Activated gamma-delta T cell treated with anti-CD3 and anti-CD28 coated beads, Interleukin-2, amount 50 U/mL, for 16 hours (primary cell): Measurements from ENCODE around the gene GM2A.
"Not testable (repeated sequence)": the region's sequence is repeated elsewhere in the genome, so short reads cannot be mapped to it uniquely, and the experiment has no call there.

Experiments
- DNase-seq: peaks from one replicate; pipeline ENCODE4 v3.0.0-alpha.2; 2020; ENCODE audit warnings: low read depth

Gene GM2A

DNA sequence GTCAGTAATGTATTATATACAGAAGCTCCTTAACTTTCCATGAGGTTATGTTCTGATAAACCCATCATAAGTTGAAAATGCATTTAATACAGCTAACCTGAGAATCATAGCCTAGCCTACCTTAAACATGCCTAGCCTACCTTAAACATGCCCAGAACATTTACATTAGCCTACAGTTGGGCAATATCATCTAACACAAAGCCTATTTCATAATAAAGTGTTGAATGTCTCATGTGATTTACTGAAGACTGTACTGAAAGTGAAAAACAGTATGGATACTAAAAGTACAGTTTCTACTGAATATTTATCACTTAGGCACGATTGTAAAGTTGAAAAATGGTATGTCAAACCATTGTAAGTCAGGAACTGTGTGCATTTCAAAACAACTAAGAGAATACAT is 1.6 kb downstream of the GM2A start:
- DNase-seq: no peak

DNA sequence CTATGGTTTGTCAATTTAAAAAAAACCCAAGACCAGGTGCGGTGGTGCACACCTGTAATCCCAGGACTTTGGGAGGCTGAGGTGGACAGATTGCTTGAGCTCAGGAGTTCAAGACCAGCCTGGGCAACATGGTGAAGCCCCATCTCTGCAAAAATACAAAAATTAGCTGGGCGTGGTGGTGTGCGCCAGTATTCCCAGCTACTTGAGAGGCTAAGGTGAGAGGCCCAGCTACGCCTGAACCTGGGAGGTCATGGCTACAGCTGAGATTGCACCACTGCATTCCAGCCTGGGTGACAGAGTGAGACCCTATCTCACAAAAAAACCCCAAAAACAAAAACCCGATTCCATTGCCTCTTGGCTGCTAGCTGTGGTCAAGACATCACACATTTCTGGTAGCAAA is 2.0 kb downstream of the GM2A start:
- not testable (repeated sequence) for DNase-seq

DNA sequence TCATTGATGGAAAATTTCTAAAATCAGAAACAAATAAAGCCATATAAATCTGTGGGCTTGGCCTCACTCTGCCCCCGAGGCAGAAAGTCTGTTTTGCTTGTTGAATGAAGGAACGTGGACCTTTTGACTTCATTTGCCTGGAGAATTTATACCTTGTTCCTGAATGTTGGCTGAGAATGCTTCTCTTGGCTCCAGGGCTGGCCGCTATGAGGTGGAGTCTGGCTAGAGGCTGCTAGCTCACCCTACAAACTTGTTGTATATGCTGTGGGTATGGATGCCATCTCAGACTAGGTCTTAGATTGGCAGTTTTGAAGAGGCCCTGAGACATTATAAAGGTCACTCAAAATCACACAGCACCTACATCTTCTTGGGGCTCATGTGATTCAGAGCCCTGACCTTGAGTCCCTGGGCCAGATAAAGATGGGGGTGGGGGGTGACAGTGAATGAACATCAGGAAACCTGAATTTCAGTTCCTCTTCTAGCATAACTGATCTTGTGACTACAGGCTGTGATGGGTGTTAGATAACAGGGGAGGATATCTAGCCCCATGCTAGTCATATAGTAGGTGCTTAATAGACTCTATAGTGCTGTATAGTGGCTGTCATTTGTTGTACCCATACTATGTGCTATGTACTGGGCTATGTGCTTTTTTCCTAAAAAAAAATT is 2.8 kb downstream of the GM2A start:
- DNase-seq: no peak

DNA sequence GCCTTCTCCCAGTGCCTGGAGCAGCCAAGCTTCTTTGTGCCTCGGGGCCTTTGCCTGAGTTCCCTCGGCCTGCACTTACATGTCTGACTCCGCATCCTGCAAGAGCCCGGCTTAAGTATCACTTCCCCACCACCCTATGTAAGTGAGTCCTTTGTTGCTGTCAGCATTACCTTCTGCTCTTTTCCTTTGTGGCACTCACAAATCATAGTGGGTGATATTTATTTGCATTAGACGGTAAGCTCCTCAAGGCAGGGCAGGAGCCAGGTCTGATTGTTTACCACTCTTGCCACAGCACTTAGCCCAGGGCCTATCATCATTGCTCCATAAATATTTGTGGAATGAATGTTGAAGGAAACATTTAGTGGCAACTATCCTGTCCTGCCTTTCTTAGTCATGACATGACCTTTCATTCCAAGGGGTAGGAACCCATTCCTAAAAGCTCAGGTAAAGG is 4.8 kb downstream of the GM2A start:
- DNase-seq: no peak

DNA sequence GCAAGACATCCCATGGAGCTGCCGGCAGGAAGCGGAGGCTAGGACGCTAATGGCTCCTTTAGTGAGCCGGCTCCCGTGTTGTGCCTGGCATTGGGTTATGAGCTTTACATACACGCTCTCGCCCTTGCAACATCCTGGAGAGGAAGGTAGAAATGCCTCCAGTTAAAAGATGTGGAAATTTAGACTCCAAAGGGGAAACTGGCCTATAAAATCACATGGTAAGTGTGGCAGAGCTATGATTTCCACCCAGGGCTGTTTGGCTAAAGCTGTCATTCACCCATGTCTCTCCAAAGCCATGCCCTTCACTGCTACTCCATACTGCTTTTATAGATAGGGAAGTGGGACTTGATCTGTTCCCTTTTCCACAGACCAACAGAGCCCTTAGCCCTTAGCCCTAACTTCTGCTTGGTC is 5.2 kb downstream of the GM2A start:
- no peak for DNase-seq

DNA sequence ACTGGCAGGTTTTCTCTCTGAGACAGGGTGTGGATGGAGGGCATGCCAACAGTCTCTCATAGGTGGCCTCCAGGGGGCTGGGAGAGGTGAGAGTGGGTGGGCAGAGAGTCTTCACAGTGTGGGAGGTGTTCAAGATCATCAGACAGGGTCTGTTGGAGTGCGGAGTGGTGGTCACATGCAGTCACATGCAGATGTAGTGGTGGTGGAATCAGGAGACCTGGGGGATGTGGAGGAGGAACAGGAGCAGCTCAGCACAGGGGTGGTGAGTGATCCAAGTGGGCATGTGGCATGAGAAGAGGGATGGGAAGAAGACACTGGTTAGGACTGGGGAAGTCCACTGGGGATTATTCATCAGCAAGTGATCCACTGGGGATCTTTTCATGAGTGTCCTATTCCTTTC is 5.8 kb downstream of the GM2A start:
- no peak for DNase-seq

DNA sequence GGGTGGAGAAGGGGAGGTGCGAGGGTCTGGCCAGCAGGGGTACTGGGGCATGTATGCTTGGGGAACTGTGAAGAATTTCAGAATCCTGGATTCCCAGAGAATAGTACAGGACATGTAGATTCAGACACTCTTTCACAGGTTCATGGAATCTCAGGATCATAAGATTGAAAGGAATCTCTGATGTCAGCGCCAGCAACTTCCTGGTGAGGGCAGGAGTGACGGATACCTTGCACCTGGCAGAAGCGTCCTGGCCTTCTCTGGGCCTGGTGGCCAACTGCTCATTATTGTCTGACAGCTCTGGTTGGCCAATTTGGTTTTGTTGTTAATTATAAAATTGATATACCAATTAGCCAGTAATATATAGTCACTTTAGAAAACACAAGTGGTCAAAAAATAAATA is 6.9 kb downstream of the GM2A start:
- no peak for DNase-seq

DNA sequence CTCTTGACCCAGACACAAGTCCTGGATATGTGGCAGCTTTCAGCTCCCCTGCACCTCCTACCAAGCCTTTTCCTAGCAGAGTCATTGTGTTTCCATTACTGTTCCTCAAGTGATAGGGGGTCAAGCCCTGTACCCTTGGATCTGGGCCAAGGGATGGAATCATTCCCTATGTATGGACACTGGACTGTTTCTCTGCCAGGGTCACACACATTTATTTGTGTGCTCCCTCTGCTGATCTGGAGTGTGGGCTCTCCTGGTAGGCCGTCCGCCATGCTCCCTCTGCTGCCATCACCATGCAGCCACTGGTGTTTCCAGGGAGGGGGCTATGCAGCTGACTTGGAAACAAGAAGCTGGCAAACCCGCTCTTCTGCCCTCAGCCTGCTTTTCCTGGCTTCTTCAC is 9.5 kb downstream of the GM2A start:
- DNase-seq: no peak

DNA sequence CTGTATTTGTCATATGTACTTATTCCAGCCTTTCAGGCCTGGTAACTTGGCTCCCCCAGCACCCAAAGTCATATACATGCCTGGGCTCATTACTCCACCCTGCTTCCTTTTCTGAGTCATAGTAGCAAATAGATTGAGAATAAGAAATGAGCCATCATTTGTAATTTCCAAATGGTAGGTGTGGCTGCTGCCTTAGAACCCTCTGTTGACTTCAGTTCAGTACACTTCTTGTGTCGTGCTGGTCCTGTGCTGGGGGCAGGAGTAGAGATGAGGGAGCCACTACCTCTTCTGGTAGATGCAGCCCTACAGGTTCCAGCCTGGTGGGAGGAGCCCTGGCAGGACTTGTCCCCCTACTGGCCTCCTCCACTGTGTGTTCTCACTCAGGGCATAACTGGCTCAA is 11.1 kb downstream of the GM2A start:
- DNase-seq: no peak

DNA sequence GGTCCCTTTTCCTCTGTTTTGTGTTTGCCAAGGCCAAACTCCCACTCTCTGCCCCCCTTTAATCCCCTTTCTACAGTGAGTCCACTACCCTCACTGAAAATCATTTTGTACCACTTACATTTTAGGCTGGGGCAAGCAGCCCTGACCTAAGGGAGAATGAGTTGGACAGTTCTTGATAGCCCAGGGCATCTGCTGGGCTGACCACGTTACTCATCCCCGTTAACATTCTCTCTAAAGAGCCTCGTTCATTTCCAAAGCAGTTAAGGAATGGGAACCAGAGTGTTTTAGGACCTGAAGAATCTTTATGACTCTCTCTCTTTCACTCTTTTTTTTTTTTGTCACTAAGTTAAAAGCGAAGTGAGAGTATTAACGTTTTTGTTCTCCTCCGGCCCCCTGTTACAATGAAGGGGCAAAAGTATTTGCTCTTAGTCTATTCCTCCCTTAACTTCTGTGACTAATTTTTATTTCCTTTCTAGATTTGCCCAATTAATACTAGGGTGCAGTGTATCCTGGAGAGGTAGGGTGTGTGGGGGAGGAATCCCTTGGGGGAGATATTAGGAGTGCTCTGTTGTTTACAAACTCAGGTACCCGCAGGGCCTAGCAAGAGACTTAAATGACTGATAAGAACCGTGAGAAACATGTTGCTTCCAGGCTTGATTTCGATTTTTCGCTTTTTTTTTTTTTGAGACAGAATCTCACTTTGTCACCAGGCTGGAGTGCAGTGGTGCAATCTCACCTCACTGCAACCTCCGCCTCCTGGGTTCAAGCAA is 14.7 kb downstream of the GM2A start:
- DNase-seq: no peak

DNA sequence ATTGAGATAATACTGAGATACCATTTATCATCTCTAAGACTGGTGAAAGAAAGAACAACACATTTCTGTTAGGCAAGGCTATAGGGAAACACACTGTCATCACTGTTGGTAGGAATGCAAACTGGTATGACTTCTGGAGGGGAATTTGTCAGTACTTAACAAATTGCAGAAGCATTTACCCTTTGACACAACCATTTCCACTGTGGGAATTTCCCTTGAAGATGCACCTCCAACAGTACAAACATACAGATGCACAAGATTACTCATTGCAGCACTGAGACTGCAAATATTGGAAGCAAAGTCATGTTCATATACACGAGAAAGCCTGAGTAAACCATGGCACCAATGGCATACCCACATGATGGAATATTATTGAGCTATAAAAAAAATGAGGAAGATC is 17.6 kb downstream of the GM2A start:
- no peak for DNase-seq

DNA sequence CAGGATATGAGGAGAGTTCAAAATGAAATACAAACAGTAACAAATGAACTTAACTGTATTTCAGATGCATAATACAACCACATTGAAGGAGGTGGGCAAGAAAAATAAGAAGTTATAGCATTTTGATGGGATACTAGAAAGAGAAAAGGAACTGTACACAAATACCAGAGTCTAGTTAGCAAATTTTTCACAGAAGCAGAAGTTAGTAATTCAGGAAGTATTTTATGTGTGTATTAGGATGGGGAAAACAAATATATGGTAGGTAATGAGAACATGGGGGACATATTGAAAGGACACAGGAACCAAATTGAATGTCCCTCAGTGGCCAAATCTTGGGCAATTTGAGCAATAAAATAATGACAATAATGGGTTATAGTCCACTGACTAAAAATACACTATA is 18.4 kb downstream of the GM2A start:
- no peak for DNase-seq

DNA sequence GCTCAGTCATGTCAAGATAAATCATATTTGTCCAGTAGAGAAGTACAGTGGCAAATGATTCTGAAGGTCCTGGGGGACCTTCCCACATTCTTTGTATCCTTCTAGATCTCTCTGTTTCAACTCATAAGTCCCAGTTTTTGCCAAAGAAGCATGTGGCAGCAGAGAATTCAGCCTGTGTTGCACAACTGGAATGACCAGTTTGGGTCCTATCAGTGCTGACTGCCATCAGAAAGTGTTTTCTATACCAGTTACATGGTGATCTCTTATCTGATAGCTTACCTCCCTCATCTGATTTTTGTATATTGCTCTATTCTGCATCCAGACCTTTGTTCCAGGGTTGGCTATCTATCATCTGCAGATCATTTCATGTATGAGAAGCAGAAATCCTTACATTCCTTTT is 21.7 kb downstream of the GM2A start:
- DNase-seq: no peak

DNA sequence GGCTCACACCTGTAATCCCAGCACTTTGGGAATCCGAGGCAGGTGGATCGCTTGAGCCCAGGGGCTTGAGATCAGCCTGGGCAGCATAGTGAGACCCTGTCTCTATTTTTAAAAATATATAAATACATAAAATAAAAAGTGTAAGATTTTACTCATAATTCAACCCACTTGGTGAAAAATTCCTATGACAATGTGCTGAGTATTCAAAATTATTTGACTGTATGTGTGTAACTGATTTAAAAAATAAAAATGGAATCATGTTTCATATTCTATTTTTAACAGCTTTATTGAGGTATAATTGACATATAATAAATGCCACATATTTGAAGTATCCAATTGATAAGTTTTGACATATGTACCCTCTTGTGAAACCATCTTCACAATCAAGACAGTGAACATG is 22.8 kb downstream of the GM2A start:
- no peak for DNase-seq

DNA sequence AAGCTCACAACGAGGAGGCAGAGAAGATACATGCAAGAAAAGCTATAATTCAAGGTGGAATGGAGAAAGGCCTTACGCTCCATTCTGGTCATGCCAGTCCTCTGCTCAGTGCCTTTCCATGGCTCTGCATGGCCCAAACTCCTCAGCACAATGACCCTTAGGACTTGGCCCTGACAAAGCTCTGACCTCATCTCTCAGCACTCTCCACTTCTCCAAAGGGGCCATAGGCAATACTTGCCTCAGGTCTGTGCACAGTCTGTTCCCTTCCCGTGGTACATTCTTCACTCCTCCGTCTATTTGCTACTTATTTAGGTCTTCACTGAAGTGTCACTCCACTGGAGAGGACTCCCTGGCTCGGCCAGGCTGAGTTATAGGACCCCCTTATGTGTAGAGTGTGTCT is 25.9 kb downstream of the GM2A start:
- DNase-seq: no peak

DNA sequence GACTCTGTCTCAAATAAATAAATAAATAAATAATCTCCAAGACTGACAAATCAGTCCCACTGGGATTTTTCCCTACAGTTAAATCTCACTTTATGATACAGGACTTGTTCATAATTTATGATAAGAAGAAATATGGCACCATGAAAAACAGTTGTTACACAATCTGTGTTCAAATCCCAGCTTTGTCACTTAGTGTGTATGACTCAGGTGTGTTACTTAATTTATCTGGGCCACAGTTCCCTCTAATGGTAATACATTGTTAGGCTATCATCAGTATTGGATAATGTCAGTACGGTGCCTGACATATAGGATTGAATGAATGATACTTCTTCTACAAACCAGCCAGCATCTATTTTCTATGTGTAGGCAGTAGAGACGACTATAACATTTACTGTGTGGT is 27.5 kb downstream of the GM2A start:
- DNase-seq: no peak

DNA sequence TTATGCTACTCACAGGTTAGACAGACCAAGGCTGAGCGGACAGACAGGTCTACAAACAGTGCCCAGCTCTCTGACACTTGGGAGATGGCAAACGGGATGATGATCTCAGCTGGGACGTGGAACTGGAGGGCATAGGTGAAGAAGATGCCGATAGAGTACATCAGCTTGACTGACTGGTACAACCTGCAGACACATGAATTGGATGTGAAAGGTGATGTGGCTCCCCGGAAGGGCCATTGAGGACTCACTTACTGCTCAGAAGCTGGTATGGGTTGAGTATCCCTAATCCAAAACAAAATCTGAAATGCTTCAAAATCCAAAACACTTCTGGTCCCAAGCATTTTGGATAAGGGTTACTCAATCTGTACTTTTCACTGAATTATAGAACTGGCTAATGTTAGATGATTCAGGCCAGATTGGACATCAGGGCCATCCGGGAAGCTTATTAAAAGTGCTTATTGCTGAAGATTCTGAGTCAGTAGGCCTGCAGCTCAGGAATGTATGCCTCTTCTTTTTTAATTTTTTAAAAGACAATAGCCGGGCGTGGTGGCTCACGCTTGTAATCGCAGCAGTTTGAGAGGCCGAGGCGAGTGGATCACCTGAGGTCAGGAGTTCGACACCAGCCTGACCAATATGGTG is 28.1 kb downstream of the GM2A start:
- DNase-seq: no peak

DNA sequence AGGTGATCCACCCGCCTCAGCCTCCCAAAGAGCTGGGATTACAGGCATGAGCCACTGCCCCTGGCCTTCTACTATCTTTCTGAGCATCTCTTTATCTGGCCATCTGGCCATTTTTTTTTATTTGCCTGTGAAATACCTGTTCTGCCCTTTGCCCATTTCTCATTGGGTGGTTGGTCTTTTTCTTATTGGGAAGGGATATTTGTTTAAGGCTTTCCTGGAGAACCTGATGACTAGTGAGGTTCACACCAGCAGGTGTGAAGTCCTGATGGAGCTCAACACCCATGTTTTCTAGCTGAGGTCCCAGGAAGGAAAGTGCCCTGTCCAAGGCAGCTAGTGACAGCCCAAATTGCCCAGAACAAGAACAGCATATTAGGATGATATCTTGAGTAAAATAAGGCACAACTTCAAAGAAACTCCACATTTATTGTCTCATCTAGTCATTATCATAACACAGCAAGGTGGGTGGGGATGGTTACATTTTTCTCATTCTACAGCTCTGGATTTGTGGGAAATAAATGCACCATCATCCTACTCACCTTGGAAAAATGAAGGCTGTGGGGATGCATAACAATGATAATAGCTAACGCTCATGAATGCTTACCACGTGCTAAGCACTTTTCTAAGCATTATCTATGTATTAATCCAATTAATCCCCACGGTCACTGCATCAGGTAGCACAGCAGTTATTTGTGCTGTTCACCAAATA is 30.3 kb downstream of the GM2A start:
- no peak for DNase-seq

DNA sequence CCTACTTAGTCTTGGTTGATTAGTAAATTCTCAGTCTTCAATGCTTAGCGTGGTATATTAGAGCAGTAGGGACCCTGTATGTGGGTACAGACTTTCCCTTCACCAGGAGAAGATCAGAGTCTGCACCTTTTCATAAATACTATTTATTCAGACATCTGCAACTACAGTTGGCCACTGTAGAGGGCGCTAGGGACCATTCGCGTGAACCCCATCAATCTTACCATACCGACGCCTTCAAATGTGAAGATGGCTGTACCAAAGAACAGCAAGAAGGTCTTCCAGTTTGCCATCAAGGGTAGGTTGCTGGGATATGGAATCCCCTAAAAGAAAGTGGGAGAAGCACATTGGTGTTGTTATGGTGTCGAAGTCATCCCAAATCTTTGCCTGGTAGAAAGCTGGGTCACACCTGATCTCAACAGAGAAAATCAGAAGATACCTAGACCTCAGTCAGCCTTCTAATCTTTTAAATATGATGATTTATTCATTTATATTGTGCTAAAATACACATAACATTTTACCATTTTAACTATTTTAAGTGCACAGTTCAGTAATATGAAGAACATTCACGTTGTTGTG is 31.5 kb downstream of the GM2A start:
- no peak for DNase-seq

DNA sequence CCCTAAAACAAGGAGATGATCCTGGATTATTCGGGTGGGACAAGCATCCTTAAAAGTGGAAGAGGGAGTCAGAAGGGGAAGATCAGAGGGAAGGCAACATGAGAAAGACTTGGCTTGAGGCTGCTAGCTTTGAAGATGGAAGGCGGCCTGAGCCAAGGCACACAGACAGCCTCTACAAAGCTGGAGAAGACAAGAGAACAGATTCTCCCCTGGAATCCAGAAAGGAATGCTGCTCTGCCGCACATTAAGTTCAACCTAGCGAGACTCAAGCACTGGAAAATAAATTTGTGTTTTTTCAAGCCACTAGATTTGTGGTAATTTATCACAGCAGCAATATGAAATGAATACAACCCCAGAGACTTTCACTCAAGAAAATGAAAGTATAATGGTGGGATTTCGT is 32.7 kb downstream of the GM2A start:
- DNase-seq: no peak

DNA sequence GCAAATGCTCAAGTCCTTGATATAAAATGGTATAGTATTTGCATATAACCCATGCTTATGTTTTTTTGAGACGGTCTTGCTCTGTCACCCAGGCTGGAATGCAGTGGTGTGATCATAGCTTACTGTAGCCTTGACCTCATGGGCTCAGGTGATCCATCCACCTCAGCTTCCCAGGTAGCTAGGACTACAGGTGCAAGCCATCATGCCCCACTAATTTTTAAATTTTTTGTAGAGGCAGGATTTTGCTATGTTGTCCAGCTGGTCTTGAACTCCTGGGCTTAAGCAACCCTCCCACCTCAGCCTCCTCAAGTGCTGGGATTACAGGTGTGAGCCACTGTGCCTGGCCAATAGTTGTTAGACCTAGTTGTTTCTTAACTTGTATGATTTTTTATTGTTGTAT is 33.3 kb downstream of the GM2A start:
- no peak for DNase-seq

DNA sequence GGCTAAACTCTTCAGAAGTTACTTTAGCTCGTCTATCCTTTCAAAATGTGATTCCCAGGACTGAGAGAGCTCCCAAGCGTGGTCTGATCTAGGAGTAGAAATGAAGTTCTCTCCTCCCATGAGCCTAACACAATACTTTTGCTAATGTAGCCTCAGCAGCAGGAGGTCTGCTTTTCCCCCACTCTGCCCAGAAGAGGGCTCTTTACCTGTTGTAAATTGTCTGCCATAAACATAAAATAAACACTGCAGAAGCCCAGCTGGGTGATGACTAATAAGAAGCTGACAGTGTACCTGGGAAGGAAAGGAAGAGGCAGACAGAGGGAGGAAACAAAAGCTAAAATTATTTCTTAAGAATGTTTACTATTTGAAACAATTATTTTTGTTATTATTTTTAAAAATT is 35.2 kb downstream of the GM2A start:
- DNase-seq: no peak

DNA sequence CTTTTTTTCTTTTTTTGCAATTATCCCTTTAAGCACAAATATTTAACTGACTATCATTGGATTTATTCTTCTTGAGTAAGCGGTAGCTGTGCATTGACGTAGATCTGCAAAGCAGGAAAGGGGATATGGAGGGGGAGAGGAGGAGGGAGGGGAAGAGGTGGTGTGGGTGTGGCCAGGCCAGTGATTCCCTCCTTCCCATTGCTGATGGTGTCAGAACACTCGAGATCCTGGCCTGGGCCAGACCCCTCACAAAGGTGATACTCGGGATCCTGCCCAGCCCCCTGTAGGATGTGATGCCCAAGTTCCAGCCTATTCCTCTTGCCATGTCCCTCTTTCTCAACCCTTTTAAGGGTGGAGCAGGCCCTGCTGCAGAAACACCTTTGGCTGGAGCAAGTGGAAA is 40.6 kb downstream of the GM2A start:
- no peak for DNase-seq
